H1 (cell line): ENCODE data around the gene CDK3. TPM values are rescaled to one million over a fixed set of nuclear protein-coding genes. Genes with fewer than 3 reads are reported as not detected.

Experiments
- EZH2 ChIP-seq: fragments of 200-600 bp; sonication (generic); IDR thresholded peaks from 2 replicates; pipeline ENCODE4 v1.7.1; 2012; ENCODE audit warnings: low read depth, mild to moderate bottlenecking, moderate library complexity, low read length, inconsistent platforms; ENCODE audit not compliant: severe bottlenecking
- HDAC2 ChIP-seq, 2 experiments: fragments of 300-600 bp in 1 of 2; sonication (generic) in 1 of 2; IDR thresholded peaks; 2 replicates each; pipeline ENCODE4 v1.6.1; 2011 to 2012; ENCODE audit warnings: low read depth in 2 of 2, low read length in 2 of 2, mild to moderate bottlenecking in 2 of 2, moderate library complexity in 2 of 2, borderline replicate concordance in 1 of 2, inconsistent platforms in 1 of 2
- SUZ12 ChIP-seq: fragments of 200-600 bp; sonication (generic); IDR thresholded peaks from 2 replicates; pipeline ENCODE4 v1.6.1; 2012; ENCODE audit warnings: mild to moderate bottlenecking, inconsistent platforms, low read length, moderate library complexity, mixed read lengths
- polyA plus RNA-seq, 7 experiments: library from polyadenylated mRNA; depleted of rRNA in 3 of 7; stranded (reverse) in 5 of 7; unstranded in 2 of 7; fragments of >200 nt in 5 of 7; fragments of 200-250 nt in 2 of 7; gene quantifications; 1 replicate in 5 of 7; 2 replicates in 1 of 7; 4 replicates in 1 of 7; pipeline versions ENCODE4 v1.2.1 to v1.2.3, GENCODE V29; 2011 to 2013; ENCODE audit warnings: missing spikeins in 2 of 7, mixed read lengths in 2 of 7
- total RNA-seq: library from RNA; stranded (reverse); fragmentation: NEBNext Ultra II Directional; extraction: Animal tissue kit (Norgen Biotek cat#: 25700); gene quantifications from 2 replicates; pipeline ENCODE4 v1.2.1, GENCODE V29; 2021

The CDK3 gene
- total and polyA plus RNA-seq, 2 of the 8 experiments (the other 6 are each of a cell fraction or from before 2014, with no cell fraction given), result 10.0 to 14.6 TPM

GRCh38 chr17:76007131-76007849 lies 6.6 kb downstream of the CDK3 start (continued):
- TF ChIP-seq SUZ12, result no peak
- no peak for TF ChIP-seq HDAC2 (IDR thresholded peaks at IDR 0.05; ENCODE audit: borderline replicate concordance in 1 of 2, low read depth in 2 of 2, low read length in 2 of 2)
- TF ChIP-seq EZH2, result no peak
